H1 (cell line): Measurements from ENCODE around the gene PAIP2. TPM values are rescaled to one million over a fixed set of nuclear protein-coding genes. Genes with fewer than 3 reads are reported as not detected.

Source experiments
- CTCF ChIA-PET: fragments of 300-600 bp; sonication (Branson Sonifier 250); formaldehyde crosslinking; loops from one replicate; lab custom pipeline; 2021; ENCODE audit not compliant: partially characterized antibody; lab: Charles Lee
- POLR2A ChIA-PET: fragments of 300-600 bp; sonication (Branson Sonifier 250); formaldehyde crosslinking; loops from one replicate; lab custom pipeline; 2021; ENCODE audit warnings: inconsistent platforms; ENCODE audit not compliant: partially characterized antibody; lab: Charles Lee
- DNase-seq, 2 experiments: peaks; one replicate each; pipeline versions ENCODE4 v3.0.0 to v3.0.0-alpha.2; 2010 to 2022; ENCODE audit warnings: low spot score in 2 of 2, low read depth in 1 of 2, mixed read lengths in 1 of 2
- FAIRE-seq: peaks from 2 replicates; lab custom pipeline; 2011; peaks lifted over from hg19 to GRCh38; lab: Jason Lieb, UNC
- H2AFZ ChIP-seq: 2 replicates; pipeline ENCODE4 v1.8.1; 2012; ENCODE audit warnings: low read length, inconsistent platforms
- H2AK5ac ChIP-seq: 2 replicates; pipeline ENCODE4 v1.6.1; 2013; ENCODE audit warnings: low read depth, low read length
- H2BK120ac ChIP-seq: replicated peaks from 2 replicates; pipeline ENCODE3; 2013; ENCODE audit warnings: low read depth, low read length, inconsistent platforms
- H2BK12ac ChIP-seq: 2 replicates; pipeline ENCODE4 v1.6.1; 2013; ENCODE audit warnings: low read depth, low read length
- H2BK15ac ChIP-seq: 2 replicates; pipeline ENCODE4 v1.6.1; 2013; ENCODE audit warnings: low read length
- H2BK20ac ChIP-seq: 2 replicates; pipeline ENCODE4 v1.6.1; 2013; ENCODE audit warnings: low read length
- H2BK5ac ChIP-seq: 2 replicates; pipeline ENCODE4 v1.6.1; 2013; ENCODE audit warnings: low read depth, low read length
- H3K14ac ChIP-seq: 2 replicates; pipeline ENCODE4 v1.6.1; 2013; ENCODE audit warnings: inconsistent platforms; ENCODE audit not compliant: insufficient read length
- H3K18ac ChIP-seq: 2 replicates; pipeline ENCODE4 v1.6.1; 2013; ENCODE audit warnings: low read length; ENCODE audit errors: extremely low read depth
- H3K23ac ChIP-seq: 2 replicates; pipeline ENCODE4 v1.6.1; 2013; ENCODE audit warnings: inconsistent platforms; ENCODE audit not compliant: insufficient read length
- H3K23me2 ChIP-seq: 2 replicates; pipeline ENCODE4 v1.6.1; 2013; ENCODE audit warnings: low read depth, low read length
- H3K27ac ChIP-seq: 2 replicates; pipeline ENCODE4 v1.6.1; 2011; ENCODE audit warnings: low read depth, low read length, inconsistent platforms
- H3K27me3 ChIP-seq, 4 experiments: replicated peaks in 1 of 4; 1 replicate in 1 of 4; 2 replicates in 3 of 4; pipeline versions ENCODE4 v1.6.1 to v1.8.1; 2011 to 2013; ENCODE audit warnings: low read length in 3 of 4, mild to moderate bottlenecking in 3 of 4, inconsistent platforms in 2 of 4, mixed read lengths in 2 of 4, moderate library complexity in 1 of 4; ENCODE audit not compliant: control insufficient read depth in 3 of 4, insufficient read depth in 3 of 4; ENCODE audit errors: extremely low read depth in 1 of 4
- H3K36me3 ChIP-seq, 4 experiments: 2 replicates each; pipeline versions ENCODE4 v1.6.1 to v1.8.1; 2011 to 2013; ENCODE audit warnings: mild to moderate bottlenecking in 4 of 4, low read length in 3 of 4, moderate library complexity in 2 of 4, control low read depth in 1 of 4, inconsistent platforms in 1 of 4; ENCODE audit not compliant: insufficient read depth in 4 of 4, control insufficient read depth in 2 of 4
- H3K4ac ChIP-seq: replicated peaks from 2 replicates; pipeline ENCODE3; 2013; ENCODE audit warnings: low read length, low read depth, mixed read lengths, inconsistent platforms; ENCODE audit not compliant: insufficient read length
- H3K4me1 ChIP-seq, 4 experiments: replicated peaks in 1 of 4; 1 replicate in 1 of 4; 2 replicates in 3 of 4; pipeline versions ENCODE4 v1.6.1 to v1.8.1; 2011 to 2013; ENCODE audit warnings: low read length in 3 of 4, inconsistent platforms in 2 of 4, mixed read lengths in 1 of 4; ENCODE audit not compliant: insufficient read depth in 4 of 4, control insufficient read depth in 3 of 4
- H3K4me2 ChIP-seq, 2 experiments: 2 replicates each; pipeline versions ENCODE4 v1.6.1 to v1.8.1; 2011 to 2013; ENCODE audit warnings: low read depth in 2 of 2, low read length in 2 of 2, control low read depth in 1 of 2, inconsistent platforms in 1 of 2, mild to moderate bottlenecking in 1 of 2; ENCODE audit not compliant: insufficient read depth in 1 of 2
- H3K4me3 ChIP-seq, 4 experiments: fragments of 200-600, 300-600 bp in 1 of 4; sonication (generic), shearing (Covaris generic), sonication (Bioruptor Twin) in 1 of 4; 2 replicates each; pipeline versions ENCODE4 v1.5.1 to v1.8.1; 2011 to 2016; ENCODE audit warnings: low read length in 4 of 4, low read depth in 3 of 4, control low read depth in 2 of 4, inconsistent platforms in 2 of 4, mild to moderate bottlenecking in 2 of 4, mixed read lengths in 1 of 4, moderate library complexity in 1 of 4; ENCODE audit not compliant: insufficient read depth in 2 of 4; ENCODE audit errors: extremely low read depth in 1 of 4
- H3K56ac ChIP-seq: replicated peaks from 2 replicates; pipeline ENCODE3; 2013; ENCODE audit warnings: low read depth, mild to moderate bottlenecking, mixed read lengths, low read length, inconsistent platforms; ENCODE audit not compliant: insufficient read length
- H3K79me1 ChIP-seq: 2 replicates; pipeline ENCODE4 v1.6.1; 2013; ENCODE audit warnings: low read depth, low read length, control low read depth
- H3K79me2 ChIP-seq, 2 experiments: 2 replicates each; pipeline versions ENCODE4 v1.6.1 to v1.8.1; 2012 to 2013; ENCODE audit warnings: low read length in 2 of 2, mild to moderate bottlenecking in 2 of 2, inconsistent platforms in 1 of 2; ENCODE audit not compliant: insufficient read depth in 2 of 2, control insufficient read depth in 1 of 2
- H3K9ac ChIP-seq, 4 experiments: replicated peaks in 1 of 4; 1 replicate in 1 of 4; 2 replicates in 3 of 4; pipeline versions ENCODE4 v1.6.1 to v1.8.1; 2011 to 2013; ENCODE audit warnings: low read depth in 3 of 4, low read length in 3 of 4, control low read depth in 2 of 4, mild to moderate bottlenecking in 2 of 4, moderate library complexity in 2 of 4, inconsistent platforms in 1 of 4; ENCODE audit errors: extremely low read depth in 1 of 4
- H3K9me3 ChIP-seq, 2 experiments: 2 replicates each; pipeline versions ENCODE4 v1.6.1 to v1.8.1; 2012 to 2013; ENCODE audit warnings: mild to moderate bottlenecking in 2 of 2, moderate library complexity in 2 of 2, control low read depth in 1 of 2, inconsistent platforms in 1 of 2, low read depth in 1 of 2, low read length in 1 of 2, mixed read lengths in 1 of 2; ENCODE audit not compliant: insufficient read depth in 2 of 2
- H4K20me1 ChIP-seq, 2 experiments: replicated peaks in 1 of 2; 2 replicates each; pipeline versions ENCODE3 to v1.8.1; 2011 to 2013; ENCODE audit warnings: inconsistent platforms in 2 of 2, low read length in 2 of 2, mild to moderate bottlenecking in 1 of 2; ENCODE audit not compliant: insufficient read depth in 2 of 2, control insufficient read depth in 1 of 2
- H4K5ac ChIP-seq: 2 replicates; pipeline ENCODE4 v1.6.1; 2013; ENCODE audit warnings: low read length, low read depth, mixed read lengths, inconsistent platforms; ENCODE audit not compliant: insufficient read length
- H4K8ac ChIP-seq: 2 replicates; pipeline ENCODE4 v1.8.0; 2013; ENCODE audit warnings: mild to moderate bottlenecking, moderate library complexity, low read length, inconsistent platforms; ENCODE audit not compliant: insufficient read depth; ENCODE audit errors: extremely low read depth
- H4K91ac ChIP-seq: replicated peaks from 2 replicates; pipeline ENCODE3; 2013; ENCODE audit warnings: low read length, mixed read lengths, inconsistent platforms; ENCODE audit not compliant: insufficient read length
- ASH2L ChIP-seq: fragments of 200-600, 300-600 bp; sonication (generic); IDR thresholded peaks from one replicate; pipeline ENCODE4 v1.7.1; 2017; ENCODE audit warnings: low read length
- ATF2 ChIP-seq: IDR thresholded peaks from 2 replicates; pipeline ENCODE4 v1.6.1; 2012; ENCODE audit warnings: low read length, inconsistent platforms
- CEBPB ChIP-seq: IDR thresholded peaks from 2 replicates; pipeline ENCODE4 v1.6.1; 2012; ENCODE audit warnings: low read depth, low read length
- CHD2 ChIP-seq: IDR thresholded peaks from 2 replicates; pipeline ENCODE4 v1.6.1; 2012; ENCODE audit warnings: low read length, improper control_type of control experiment
- JUND ChIP-seq: IDR thresholded peaks from 2 replicates; pipeline ENCODE4 v1.6.1; 2011; ENCODE audit warnings: mild to moderate bottlenecking, improper control_type of control experiment, low read length
- KDM4A ChIP-seq: IDR thresholded peaks from one replicate; pipeline ENCODE4 v1.7.1; 2012; ENCODE audit warnings: low read depth, mild to moderate bottlenecking, moderate library complexity, low read length, inconsistent platforms; ENCODE audit not compliant: severe bottlenecking
- KDM5A ChIP-seq: fragments of 200-600 bp; IDR thresholded peaks from 2 replicates; pipeline ENCODE4 v1.7.1; 2012; ENCODE audit warnings: mild to moderate bottlenecking, low read length, inconsistent platforms, mixed read lengths
- SP1 ChIP-seq: IDR thresholded peaks from 2 replicates; pipeline ENCODE4 v1.6.1; 2011; ENCODE audit warnings: low read depth, low read length
- SP4 ChIP-seq: IDR thresholded peaks from 2 replicates; pipeline ENCODE4 v1.6.1; 2012; ENCODE audit warnings: low read length, inconsistent platforms
- TAF1 ChIP-seq: IDR thresholded peaks from 2 replicates; pipeline ENCODE4 v1.6.1; 2011; ENCODE audit warnings: mild to moderate bottlenecking, low read depth, low read length
- WGBS, 2 experiments: shearing (Covaris generic) in 1 of 2; methylation state at CpG; one replicate each; pipeline versions ENCODE4 v1.1.6 to v1.1.7; 2013 to 2015; ENCODE audit warnings: low lambda C conversion rate in 2 of 2, mixed read lengths in 2 of 2, inconsistent platforms in 1 of 2, low coverage in 1 of 2, missing lambda C conversion rate in 1 of 2; ENCODE audit not compliant: insufficient replicate concordance in 2 of 2, insufficient coverage in 1 of 2, insufficient read length in 1 of 2; ENCODE audit errors: extremely low coverage in 1 of 2, missing lambda C conversion rate in 1 of 2; 5-methylcytosine and 5-hydroxymethylcytosine counted together
- polyA plus RNA-seq, 7 experiments: library from polyadenylated mRNA; depleted of rRNA in 3 of 7; stranded (reverse) in 5 of 7; unstranded in 2 of 7; fragments of >200 nt in 5 of 7; fragments of 200-250 nt in 2 of 7; gene quantifications; 1 replicate in 5 of 7; 2 replicates in 1 of 7; 4 replicates in 1 of 7; pipeline versions ENCODE4 v1.2.1 to v1.2.3, GENCODE V29; 2011 to 2013; ENCODE audit warnings: missing spikeins in 2 of 7, mixed read lengths in 2 of 7
- total RNA-seq: library from RNA; stranded (reverse); fragmentation: NEBNext Ultra II Directional; extraction: Animal tissue kit (Norgen Biotek cat#: 25700); gene quantifications from 2 replicates; pipeline ENCODE4 v1.2.1, GENCODE V29; 2021

Gene PAIP2
- total and polyA plus RNA-seq, 2 of the 8 experiments (the other 6 are each of a cell fraction or from before 2014, with no cell fraction given): 87.6 to 162 TPM

- H3K23ac ChIP-seq: no peak overlapping the region
- H3K27ac ChIP-seq: no peak overlapping the region
- DNase-seq: peak in 1 of 2 experiments; percentile 94
- ChIA-PET CTCF (interaction anchor here (0.5 to 3.1 kb wide), 9 partner anchors 10 to 70 kb away, joined by 3 to 16 read pairs (median 4); partner anchors contain the start of gene SPATA24), POLR2A (interaction anchor here (0.7 to 3.9 kb wide), 14 partner anchors 9 to 99 kb away, joined by 3 to 25 read pairs (median 4); partner anchors contain the start of genes DNAJC18, MATR3 and PAIP2)
- H3K79me1 ChIP-seq: no peaks in the 10 kb centered on the region; the same call in 1 of the 2 replicates
- no peak overlapping the region for H2BK20ac ChIP-seq
- no peaks in the 10 kb centered on the region for H3K79me2 ChIP-seq
- H3K23me2 ChIP-seq: peaks cover 27% of the 10 kb centered on the region; the same call in 1 of the 2 replicates
- no peak overlapping the region for H3K14ac ChIP-seq
- H3K56ac ChIP-seq: no peak overlapping the region
- peak overlapping the region; percentile 42 to 68 (median 54) for H3K4me3 ChIP-seq
- no peak overlapping the region; the same call in 1 of the 2 replicates for H2BK5ac ChIP-seq
- H3K27me3 ChIP-seq: peaks cover 14 to 34% (median 28%) of the 10 kb centered on the region in 4 experiments; a peak in 6 of 7 replicates
- 0 out of 2 replicates have a peak overlapping the region, but pooled peaks have one; percentile 77 for H2BK12ac ChIP-seq
- no peak overlapping the region; the same call in 1 of the 2 replicates for H2AFZ ChIP-seq
- H4K20me1 ChIP-seq: peaks cover 0 to 3% of the 10 kb centered on the region in 2 experiments
- peak overlapping the region; percentile 94 for H3K18ac ChIP-seq
- H4K5ac ChIP-seq: peak overlapping the region; percentile 81
- H3K9me3 ChIP-seq: no peaks in the 10 kb centered on the region
- H2BK15ac ChIP-seq: no peak overlapping the region; the same call in 1 of the 2 replicates
- FAIRE-seq: no peak
- peak overlapping the region; percentile 91 for H4K8ac ChIP-seq
- H3K4ac ChIP-seq: no peak overlapping the region
- H2AK5ac ChIP-seq: peak overlapping the region; percentile 28; the same call in 1 of the 2 replicates
- peak overlapping the region; percentile 84 for H4K91ac ChIP-seq
- H3K4me2 ChIP-seq: peak overlapping the region; percentile 82 to 85
- H2BK120ac ChIP-seq: no peak overlapping the region
- 3% methylated on average over 71 of the region's 77 CpGs; no CpG with 5 or more reads in 1 of the 2 experiments for WGBS, 2 experiments
- peaks cover 3 to 39% (median 21%) of the 10 kb centered on the region in 4 experiments for H3K4me1 ChIP-seq
- no peaks in the 10 kb centered on the region for H3K36me3 ChIP-seq
- peak overlapping the region in 1 of 4 experiments; percentile 58; a peak in 2 of 7 replicates for H3K9ac ChIP-seq
- TF ChIP-seq JUND (no peak), KDM5A (no peak), SP1 (no peak), KDM4A (peak; percentile 82), ATF2 (no peak), CHD2 (peak; percentile 68), CEBPB (no peak), SP4 (no peak), TAF1 (peak; percentile 64), ASH2L (peak; percentile 55)
Observed at GRCh38 chr5:139392678-139393496, 51.2 kb downstream of the PAIP2 start.
